GM21717 (cell line): Measurements from ENCODE around the gene OCA2.
"Not testable (repeated sequence)": the region's sequence is repeated elsewhere in the genome, so short reads cannot be mapped to it uniquely, and the experiment has no call there.

ENCODE experiments used
- ATAC-seq: cut with Tn5 transposase; IDR thresholded peaks from one replicate; pipeline ENCODE4 v1.9.1; 2021; ENCODE audit warnings: mild to moderate bottlenecking, moderate library complexity; ENCODE audit not compliant: unreplicated experiment

Gene OCA2

GRCh38 chr15:27853624-27854455, 245.3 kb downstream of the OCA2 start:
- no peak for ATAC-seq

- no peak for ATAC-seq
These were observed 247.3 kb downstream of the OCA2 start for GRCh38 chr15:27851858-27852210.

- no peak for ATAC-seq
These were observed 247.9 kb downstream of the OCA2 start for GRCh38 chr15:27850981-27851857.

- ATAC-seq = no peak
These were observed 249.1 kb downstream of the OCA2 start for GRCh38 chr15:27850050-27850449.

GRCh38 chr15:27848936-27849335, 250.2 kb downstream of the OCA2 start:
- not testable (repeated sequence) for ATAC-seq

- no peak for ATAC-seq
These were observed 251.1 kb downstream of the OCA2 start for GRCh38 chr15:27847775-27848710.

- no peak for ATAC-seq
These were observed 252.3 kb downstream of the OCA2 start for GRCh38 chr15:27846722-27847395.

GRCh38 chr15:27845535-27846369, 253.4 kb downstream of the OCA2 start:
- no peak for ATAC-seq

- ATAC-seq = no peak
These were observed 255.0 kb downstream of the OCA2 start for GRCh38 chr15:27844018-27844666.

- no peak for ATAC-seq
These were observed 256.0 kb downstream of the OCA2 start for GRCh38 chr15:27843146-27843545.

- no peak for ATAC-seq
These were observed 256.6 kb downstream of the OCA2 start for GRCh38 chr15:27842526-27842925.

GRCh38 chr15:27835233-27835939, 263.7 kb downstream of the OCA2 start:
- ATAC-seq = no peak

GRCh38 chr15:27834684-27835083, 264.4 kb downstream of the OCA2 start:
- ATAC-seq = no peak

- no peak for ATAC-seq
These were observed 265.1 kb downstream of the OCA2 start for GRCh38 chr15:27833974-27834373.

- ATAC-seq = no peak
These were observed 265.9 kb downstream of the OCA2 start for GRCh38 chr15:27833178-27833577.

GRCh38 chr15:27832237-27832596, 266.9 kb downstream of the OCA2 start:
- ATAC-seq = no peak

- ATAC-seq = no peak
These were observed 267.5 kb downstream of the OCA2 start for GRCh38 chr15:27831384-27832236.
